OCI-LY7 (cell line): Measurements from ENCODE around the gene CSH2. TPM values are rescaled to one million over a fixed set of nuclear protein-coding genes. Genes with fewer than 3 reads are reported as not detected.

Experiments used
- BruUV-seq: library from RNA; stranded (reverse); fragments of 400-500 nt; replicated peaks from 2 replicates; lab custom pipeline; 2021; lab: Mats Ljungman, UMichigan
- CTCF ChIA-PET: fragments of 300-600 bp; sonication (Branson Sonifier 250); formaldehyde crosslinking; loops from one replicate; lab custom pipeline; 2022; ENCODE audit warnings: antibody characterized with exemption; ENCODE audit not compliant: unreplicated experiment; lab: Charles Lee
- POLR2A ChIA-PET: fragments of 300-600 bp; sonication (Branson Sonifier 250); formaldehyde crosslinking; loops from one replicate; lab custom pipeline; 2022; ENCODE audit warnings: antibody characterized with exemption; lab: Charles Lee
- DNase-seq: peaks from one replicate; pipeline ENCODE4 v3.0.0-alpha.2; 2015; ENCODE audit warnings: low spot score
- H2AFZ ChIP-seq: fragments of 200-600 bp; sonication (generic), shearing (Covaris generic); 2 replicates; pipeline ENCODE4 v1.6.1; 2014; ENCODE audit warnings: mild to moderate bottlenecking, antibody characterized with exemption, low read length, moderate library complexity
- H3K27ac ChIP-seq: fragments of 200-600 bp; sonication (generic); 2 replicates; pipeline ENCODE4 v1.5.1; 2014; ENCODE audit warnings: mixed run types, low read depth, mild to moderate bottlenecking, moderate library complexity, low read length, inconsistent platforms; ENCODE audit not compliant: poor library complexity, severe bottlenecking
- H3K36me3 ChIP-seq: fragments of 200-600 bp; sonication (generic); 2 replicates; pipeline ENCODE4 v1.6.1; 2014; ENCODE audit warnings: mild to moderate bottlenecking, antibody characterized with exemption, low read length, moderate library complexity, mixed read lengths; ENCODE audit not compliant: insufficient read depth
- H3K4me1 ChIP-seq: fragments of 200-600 bp; sonication (generic); 2 replicates; pipeline ENCODE4 v1.5.1; 2014; ENCODE audit warnings: mild to moderate bottlenecking, low read length; ENCODE audit not compliant: insufficient read depth, poor library complexity, severe bottlenecking
- H3K4me2 ChIP-seq: fragments of 200-600 bp; sonication (generic); 2 replicates; pipeline ENCODE4 v1.6.1; 2014; ENCODE audit warnings: mild to moderate bottlenecking, low read length
- H3K4me3 ChIP-seq: fragments of 200-600 bp; sonication (generic); 2 replicates; pipeline ENCODE4 v1.5.1; 2014; ENCODE audit warnings: mild to moderate bottlenecking, low read depth, low read length; ENCODE audit not compliant: poor library complexity, severe bottlenecking
- H3K79me2 ChIP-seq: fragments of 200-600 bp; sonication (generic); 2 replicates; pipeline ENCODE4 v1.6.1; 2016; ENCODE audit warnings: low read depth, mild to moderate bottlenecking, low read length, moderate library complexity, mixed read lengths; ENCODE audit not compliant: insufficient read depth
- H3K9me2 ChIP-seq: fragments of 200-600 bp; sonication (generic); 2 replicates; pipeline ENCODE4 v1.6.1; 2016; ENCODE audit warnings: mild to moderate bottlenecking, low read length, mixed read lengths; ENCODE audit not compliant: insufficient read depth
- H3K9me3 ChIP-seq: fragments of 200-600 bp; sonication (generic); 2 replicates; pipeline ENCODE4 v1.6.1; 2014; ENCODE audit warnings: mild to moderate bottlenecking, mixed run types, low read length, mixed read lengths
- H4K20me1 ChIP-seq: fragments of 200-600 bp; sonication (generic); 2 replicates; pipeline ENCODE4 v1.6.1; 2014; ENCODE audit warnings: mild to moderate bottlenecking, antibody characterized with exemption, low read length, moderate library complexity, mixed read lengths; ENCODE audit not compliant: insufficient read depth
- CTCF ChIP-seq: fragments of 200-600 bp; sonication (generic); conservative IDR thresholded peaks from 2 replicates; pipeline ENCODE4 v1.5.1; 2014; ENCODE audit warnings: mild to moderate bottlenecking, antibody characterized with exemption, low read length, moderate library complexity, mixed read lengths
- EZH2phosphoT487 ChIP-seq: fragments of 200-600 bp; sonication (generic); IDR thresholded peaks from 2 replicates; pipeline ENCODE4 v1.6.1; 2018; ENCODE audit warnings: low read depth, borderline replicate concordance, mild to moderate bottlenecking, mixed run types, antibody characterized with exemption, low read length, moderate library complexity, mixed read lengths
- intact Hi-C: fragments of 100-400 bp; cut with micrococcal nuclease; formaldehyde crosslinking; loops from one replicate; pipeline ENCODE4 v1.10.0; 2022; ENCODE audit not compliant: unreplicated experiment
- total RNA-seq, 2 experiments: library from RNA; depleted of rRNA in 1 of 2; stranded (reverse); fragments of >200 nt in 1 of 2; shearing (Covaris generic) in 1 of 2; gene quantifications; 2 replicates each; pipeline ENCODE4 v1.2.3, GENCODE V29; 2014 to 2022

Gene CSH2
- total RNA-seq, 2 experiments from 2014 or later: not detected

GRCh38 chr17:63914471-63914870 is 41.0 kb upstream of the CSH2 start:
- Histone ChIP-seq H3K4me3 (no peak overlapping the region), H3K9me2 (no peaks in the 10 kb centered on the region), H3K9me3 (no peaks in the 10 kb centered on the region), H3K27ac (no peak overlapping the region), H3K79me2 (no peaks in the 10 kb centered on the region), H2AFZ (no peak overlapping the region), H4K20me1 (no peaks in the 10 kb centered on the region), H3K4me2 (no peak overlapping the region), H3K4me1 (peaks cover 24% of the 10 kb centered on the region), H3K36me3 (no peaks in the 10 kb centered on the region)
- CTCF ChIA-PET: interaction anchor here (1.7 kb wide), 1 partner anchor 32 kb away, joined by 6 read pairs; no protein-coding TSS in a partner anchor
- TF ChIP-seq EZH2phosphoT487 (no peak), CTCF (no peak)
- POLR2A ChIA-PET: no interaction called here
- DNase-seq: no peak
- intact Hi-C loops: no loop called here
- BruUV-seq: no TSS peak

GRCh38 chr17:63911657-63912100 is 38.2 kb upstream of the CSH2 start:
- BruUV-seq: no TSS peak
- Histone ChIP-seq H3K4me3 (no peak overlapping the region), H3K4me2 (no peak overlapping the region), H4K20me1 (no peaks in the 10 kb centered on the region), H3K36me3 (no peaks in the 10 kb centered on the region), H3K79me2 (no peaks in the 10 kb centered on the region), H3K9me2 (no peaks in the 10 kb centered on the region), H3K27ac (no peak overlapping the region), H2AFZ (no peak overlapping the region), H3K9me3 (no peaks in the 10 kb centered on the region), H3K4me1 (peaks cover 15% of the 10 kb centered on the region)
- no peak for TF ChIP-seq EZH2phosphoT487
- TF ChIP-seq CTCF: peak; percentile 67
- CTCF ChIA-PET: interaction anchor here (0.7 to 2.6 kb wide), 5 partner anchors 28 to 114 kb away, joined by 3 to 16 read pairs (median 4); no protein-coding TSS in a partner anchor
- DNase-seq: peak; percentile 62
- intact Hi-C loops: loop anchor here (1.0 kb wide), 2 partner anchors 79 to 114 kb away; no protein-coding TSS in a partner anchor
- POLR2A ChIA-PET: interaction anchor here (0.6 to 0.7 kb wide), 2 partner anchors 113 to 165 kb away, joined by 3 read pairs; no protein-coding TSS in a partner anchor

- Histone ChIP-seq H3K27ac (no peak within 1 kb of the TSS), H3K9me2 (no peaks in the 10 kb centered on the region), H4K20me1 (no peaks in the 10 kb centered on the region), H3K4me3 (no peak within 1 kb of the TSS), H3K36me3 (no peaks in the 10 kb centered on the region), H2AFZ (no peak within 1 kb of the TSS), H3K4me2 (no peak within 1 kb of the TSS), H3K4me1 (peaks cover 10% of the 10 kb centered on the region), H3K9me3 (no peaks in the 10 kb centered on the region), H3K79me2 (no peaks in the 10 kb centered on the region)
- intact Hi-C loops: loop anchor here (1.0 kb wide), 2 partner anchors 79 to 114 kb away; no protein-coding TSS in a partner anchor
- ChIA-PET CTCF (interaction anchor here (0.7 to 2.6 kb wide), 3 partner anchors 35 to 114 kb away, joined by 3 to 16 read pairs (median 4); no protein-coding TSS in a partner anchor), POLR2A (interaction anchor here (0.6 kb wide), 1 partner anchor 114 kb away, joined by 3 read pairs; no protein-coding TSS in a partner anchor)
- DNase-seq: no peak
- no TSS peak for BruUV-seq
- TF ChIP-seq CTCF (no peak), EZH2phosphoT487 (no peak)
Observed at GRCh38 chr17:63911041-63911635, 37.7 kb upstream of the CSH2 start, which contains the start of gene CSHL1. Gene CSHL1, minus strand, starts transcription at chr17:63911258. Its CDS starts 62 bp downstream, at chr17:63911196.
